ENCODE data around the gene SPINT1. TPM values are rescaled to one million over a fixed set of nuclear protein-coding genes. Genes with fewer than 3 reads are reported as not detected.

The SPINT1 gene
- total and polyA plus RNA-seq, 2 of the 13 experiments (the other 11 are each of a cell fraction or from before 2014, with no cell fraction given): 0.49 to 2.5 TPM

- no peak for TF ChIP-seq CEBPZ (IDR thresholded peaks at IDR 0.05; ENCODE audit: low read length)
- TF ChIP-seq ZNF713 (CRISPR knock-in tag; IDR thresholded peaks at IDR 0.05): 0 out of 2 replicates have a peak, but pooled peaks have one; percentile 36
- no peak for TF ChIP-seq FOXP1 (IDR thresholded peaks at IDR 0.05)
- TF ChIP-seq FOXP1 (CRISPR knock-in tag; IDR thresholded peaks at IDR 0.05): no peak
- TF ChIP-seq LBX2 (CRISPR knock-in tag; IDR thresholded peaks at IDR 0.05; ENCODE audit: borderline replicate concordance): no peak
- peak; percentile 76; the same call in 1 of the 2 replicates for TF ChIP-seq ZNF772 (CRISPR knock-in tag; IDR thresholded peaks at IDR 0.05)
- peak; percentile 97 for TF ChIP-seq GABPB1 (CRISPR knock-in tag; IDR thresholded peaks at IDR 0.05)
- TF ChIP-seq SALL2 (CRISPR knock-in tag; IDR thresholded peaks at IDR 0.05): no peak
- TF ChIP-seq ARID5B (CRISPR knock-in tag; IDR thresholded peaks at IDR 0.05): 0 out of 2 replicates have a peak, but pooled peaks have one; percentile 43
- 0 out of 2 replicates have a peak, but pooled peaks have one; percentile 54 for TF ChIP-seq CAMTA2 (CRISPR knock-in tag; IDR thresholded peaks at IDR 0.05; ENCODE audit: borderline replicate concordance)
- no peak for TF ChIP-seq ZNF710 (CRISPR knock-in tag; IDR thresholded peaks at IDR 0.05; ENCODE audit: borderline replicate concordance)
- TF ChIP-seq HES4 (CRISPR knock-in tag; IDR thresholded peaks at IDR 0.05; ENCODE audit: borderline replicate concordance): no peak
- TF ChIP-seq REPIN1 (CRISPR knock-in tag; IDR thresholded peaks at IDR 0.05; ENCODE audit: borderline replicate concordance, low read depth): 0 out of 2 replicates have a peak, but pooled peaks have one; percentile 54
- peak; percentile 89 for TF ChIP-seq STAG1 (CRISPR knock-in tag; IDR thresholded peaks at IDR 0.05)
- peak; percentile 90 for TF ChIP-seq PHF20 (CRISPR knock-in tag; IDR thresholded peaks at IDR 0.05)
- no peak for TF ChIP-seq HMGA1 (CRISPR knock-in tag; conservative IDR thresholded peaks at IDR 0.05)
Observed at GRCh38 chr15:40893733-40894680, 50.2 kb downstream of the SPINT1 start, which contains the start of gene VPS18 (continued).
